Spleen (tissue), 11 donors: ENCODE results near the gene IFT52. TPM values are rescaled to one million over a fixed set of nuclear protein-coding genes. Genes with fewer than 3 reads are reported as not detected.

Experiments used
- DNase-seq: peaks from one replicate; pipeline ENCODE4 v3.0.0-alpha.2; 2020
- H3K27ac ChIP-seq, 8 donors: fragments of 200-600 bp; sonication (generic) in 7 of 8; 1 replicate in 4 of 8; 2 replicates in 4 of 8; pipeline versions ENCODE4 v1.5.0 to v1.8.0; 2016 to 2021; ENCODE audit warnings: inconsistent platforms in 4 of 8, mild to moderate bottlenecking in 4 of 8, moderate library complexity in 1 of 8
- H3K27me3 ChIP-seq, 7 donors: fragments of 200-600 bp; sonication (generic) in 6 of 7; replicated peaks in 1 of 7; 1 replicate in 4 of 7; 2 replicates in 3 of 7; pipeline versions ENCODE4 v1.5.0 to v1.8.0; 2016 to 2021; ENCODE audit warnings: inconsistent platforms in 3 of 7, mild to moderate bottlenecking in 1 of 7
- H3K36me3 ChIP-seq, 6 donors: fragments of 200-600 bp; sonication (generic) in 5 of 6; 1 replicate in 4 of 6; 2 replicates in 2 of 6; pipeline versions ENCODE4 v1.5.0 to v1.8.0; 2016 to 2021; ENCODE audit warnings: inconsistent platforms in 2 of 6
- H3K4me1 ChIP-seq, 6 donors: fragments of 200-600 bp; sonication (generic) in 5 of 6; 1 replicate in 3 of 6; 2 replicates in 3 of 6; pipeline versions ENCODE4 v1.5.0 to v1.8.0; 2016 to 2021; ENCODE audit warnings: inconsistent platforms in 3 of 6
- H3K4me3 ChIP-seq, 8 donors: fragments of 200-600 bp; sonication (generic) in 7 of 8; 1 replicate in 4 of 8; 2 replicates in 4 of 8; pipeline versions ENCODE4 v1.5.0 to v1.8.0; 2016 to 2021; ENCODE audit warnings: inconsistent platforms in 4 of 8, mild to moderate bottlenecking in 4 of 8, moderate library complexity in 2 of 8
- H3K9me3 ChIP-seq, 8 donors: fragments of 200-600 bp; sonication (generic) in 7 of 8; 1 replicate in 4 of 8; 2 replicates in 4 of 8; pipeline versions ENCODE4 v1.5.0 to v1.8.0; 2016 to 2021; ENCODE audit warnings: inconsistent platforms in 4 of 8
- POLR2A ChIP-seq, 3 donors: fragments of 450-650 bp; IDR thresholded peaks; one replicate each; pipeline ENCODE4 v1.5.1; 2017; ENCODE audit warnings: antibody characterized with exemption in 3 of 3, mild to moderate bottlenecking in 1 of 3
- POLR2AphosphoS5 ChIP-seq, 3 donors: sonication (generic); formaldehyde crosslinking; IDR thresholded peaks; one replicate each; pipeline ENCODE4 v1.5.1; 2017; ENCODE audit warnings: antibody characterized with exemption in 3 of 3
- WGBS, 5 donors: extraction: QIAGEN DNeasy Blood & Tissue Kit in 3 of 5; methylation state at CpG; one replicate each; pipeline versions ENCODE4 v1.1.5 to v1.1.7; 2013 to 2018; 5-methylcytosine and 5-hydroxymethylcytosine counted together
- intact Hi-C: fragments of 100-400 bp; cut with DNase I; formaldehyde crosslinking; loops from one replicate; pipeline ENCODE4 v1.15.0; 2023; ENCODE audit warnings: low total_unique reads
- polyA plus RNA-seq, 3 donors: library from polyadenylated mRNA; stranded (reverse); fragments of 200-250 nt; gene quantifications; one replicate each; pipeline ENCODE4 v1.2.1, GENCODE V29; 2013
- total RNA-seq, 7 donors: library from RNA; depleted of rRNA in 3 of 7; stranded (reverse); fragments of >200 nt in 3 of 7; fragmentation: NEBNext Ultra II Directional in 4 of 7; extraction: Animal tissue kit (Norgen Biotek cat#: 25700) in 4 of 7; gene quantifications; one replicate each; pipeline versions ENCODE4 v1.1.0 to v1.2.1, GENCODE V29; 2016 to 2021
- TF ChIP-seq, protein P1 (sequence below), 11 experiments: fragments of 200-600 bp in 7 of 11; fragments of 450-650 bp in 4 of 11; sonication (generic) in 4 of 11; IDR thresholded peaks in 8 of 11; conservative IDR thresholded peaks in 3 of 11; 1 replicate in 7 of 11; 2 replicates in 4 of 11; pipeline versions ENCODE4 v1.4.0 to v1.8.0; 2016 to 2021; ENCODE audit warnings: antibody characterized with exemption in 11 of 11, inconsistent platforms in 4 of 11, mild to moderate bottlenecking in 1 of 11
- donor health status: healthy with polysubstance abuse.
- donor health status: DM: no; HTN: no; CAD: no; lungs with moderate emphysema.
- donor health status: DM: no; HTN: no; CAD: no.
- donor health status: Bipolar disorder and iron deficiency.
- donor health status: healthy.
- donor health status: DM: no; HTN: no; CAD: no.
- donor health status: DM: yes; HTN: yes; CAD: no.

The IFT52 gene
- total and polyA plus RNA-seq, 10 donors, result 14.4 to 26.4 (median 18.6) TPM

GRCh38 chr20:43570496-43570895 lies 20.2 kb upstream of the IFT52 start:
- WGBS, 5 donors, result 89 to 95% (median 94%) methylated on average over 8 to 10 of the region's 10 CpGs
- TF ChIP-seq POLR2AphosphoS5 (IDR thresholded peaks at IDR 0.05) (no peak), POLR2A (IDR thresholded peaks at IDR 0.05) (no peak)
- TF ChIP-seq, protein P1, sequence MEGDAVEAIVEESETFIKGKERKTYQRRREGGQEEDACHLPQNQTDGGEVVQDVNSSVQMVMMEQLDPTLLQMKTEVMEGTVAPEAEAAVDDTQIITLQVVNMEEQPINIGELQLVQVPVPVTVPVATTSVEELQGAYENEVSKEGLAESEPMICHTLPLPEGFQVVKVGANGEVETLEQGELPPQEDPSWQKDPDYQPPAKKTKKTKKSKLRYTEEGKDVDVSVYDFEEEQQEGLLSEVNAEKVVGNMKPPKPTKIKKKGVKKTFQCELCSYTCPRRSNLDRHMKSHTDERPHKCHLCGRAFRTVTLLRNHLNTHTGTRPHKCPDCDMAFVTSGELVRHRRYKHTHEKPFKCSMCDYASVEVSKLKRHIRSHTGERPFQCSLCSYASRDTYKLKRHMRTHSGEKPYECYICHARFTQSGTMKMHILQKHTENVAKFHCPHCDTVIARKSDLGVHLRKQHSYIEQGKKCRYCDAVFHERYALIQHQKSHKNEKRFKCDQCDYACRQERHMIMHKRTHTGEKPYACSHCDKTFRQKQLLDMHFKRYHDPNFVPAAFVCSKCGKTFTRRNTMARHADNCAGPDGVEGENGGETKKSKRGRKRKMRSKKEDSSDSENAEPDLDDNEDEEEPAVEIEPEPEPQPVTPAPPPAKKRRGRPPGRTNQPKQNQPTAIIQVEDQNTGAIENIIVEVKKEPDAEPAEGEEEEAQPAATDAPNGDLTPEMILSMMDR (IDR thresholded peaks at IDR 0.05 in 8 of 11, conservative IDR thresholded peaks at IDR 0.05 in 3 of 11), result no peak
- Histone ChIP-seq H3K9me3 (no peaks in the 10 kb centered on the region), H3K27me3 (no peaks in the 10 kb centered on the region), H3K36me3 (no peaks in the 10 kb centered on the region), H3K4me3 (no peak overlapping the region), H3K27ac (no peak overlapping the region), H3K4me1 (no peaks in the 10 kb centered on the region)
- peak; percentile 51 for DNase-seq
- intact Hi-C loops, result no loop called here

DNA sequence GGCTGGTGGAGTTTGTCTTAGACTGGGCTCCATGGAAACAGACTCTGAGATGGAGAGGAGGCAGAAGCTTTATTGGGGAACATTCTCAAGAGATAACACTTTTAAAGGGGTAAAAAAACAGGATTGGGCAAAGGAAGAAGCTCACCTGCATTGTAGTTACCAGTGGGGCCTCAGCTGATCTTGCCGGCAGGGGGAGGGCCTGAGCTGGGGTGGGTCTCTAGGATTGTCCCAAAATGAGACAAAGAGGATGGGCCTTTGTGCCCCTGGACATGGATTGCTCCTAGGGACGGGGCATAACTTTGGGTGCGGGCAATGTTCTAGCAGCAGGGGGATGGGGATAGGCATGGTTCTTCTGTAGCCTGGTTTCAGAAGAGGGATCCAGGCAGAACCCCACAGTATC lies 19.4 kb upstream of the IFT52 start:
- Histone ChIP-seq H3K27me3 (no peaks in the 10 kb centered on the region), H3K4me1 (no peaks in the 10 kb centered on the region), H3K4me3 (no peak overlapping the region), H3K36me3 (no peaks in the 10 kb centered on the region), H3K9me3 (no peaks in the 10 kb centered on the region), H3K27ac (no peak overlapping the region)
- DNase-seq, result peak; percentile 15
- intact Hi-C loops, result no loop called here
- WGBS, 5 donors, result 89 to 95% (median 90%) methylated on average over 3 of the region's 3 CpGs
- TF ChIP-seq, protein P1 (IDR thresholded peaks at IDR 0.05 in 8 of 11, conservative IDR thresholded peaks at IDR 0.05 in 3 of 11), result no peak
- TF ChIP-seq POLR2A (IDR thresholded peaks at IDR 0.05) (no peak), POLR2AphosphoS5 (IDR thresholded peaks at IDR 0.05) (no peak)

GRCh38 chr20:43571771-43572170 lies 19.0 kb upstream of the IFT52 start:
- Histone ChIP-seq H3K4me3 (no peak overlapping the region), H3K36me3 (no peaks in the 10 kb centered on the region), H3K4me1 (no peaks in the 10 kb centered on the region), H3K27me3 (no peaks in the 10 kb centered on the region), H3K9me3 (no peaks in the 10 kb centered on the region), H3K27ac (no peak overlapping the region)
- intact Hi-C loops, result no loop called here
- peak; percentile 38 for DNase-seq
- WGBS, 5 donors, result 90 to 94% (median 93%) methylated on average over 5 to 6 of the region's 6 CpGs; no CpG with 5 or more reads in 1 of the 5 donors
- TF ChIP-seq POLR2AphosphoS5 (IDR thresholded peaks at IDR 0.05), result no peak
- no peak for TF ChIP-seq POLR2A (IDR thresholded peaks at IDR 0.05)
- TF ChIP-seq, protein P1 (IDR thresholded peaks at IDR 0.05 in 8 of 11, conservative IDR thresholded peaks at IDR 0.05 in 3 of 11), result no peak

DNA sequence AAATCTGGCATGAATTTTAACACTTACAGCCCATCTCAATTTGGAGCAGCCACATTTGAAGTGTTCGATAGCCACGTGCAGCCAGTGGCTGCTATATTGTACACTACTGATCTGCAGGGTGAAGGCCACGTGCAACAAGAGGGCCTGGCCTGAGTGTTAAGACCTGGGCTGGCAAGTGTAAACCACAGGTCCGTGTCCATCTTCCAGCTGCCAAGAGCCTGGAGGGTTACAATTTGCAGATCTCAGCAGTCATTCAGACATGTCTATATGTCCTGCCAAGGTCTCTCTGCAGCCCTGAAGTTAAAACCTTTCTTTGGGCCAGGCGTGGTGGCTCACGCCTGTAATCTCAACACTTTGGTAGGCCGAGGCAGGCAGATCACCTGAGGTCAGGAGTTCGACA lies 17.8 kb upstream of the IFT52 start:
- H3K27me3 ChIP-seq, result no peaks in the 10 kb centered on the region
- no peaks in the 10 kb centered on the region for H3K4me1 ChIP-seq
- H3K27ac ChIP-seq, result no peak overlapping the region
- WGBS, 5 donors, result 89 to 98% (median 93%) methylated on average over 7 to 8 of the region's 8 CpGs
- TF ChIP-seq POLR2A (IDR thresholded peaks at IDR 0.05), result no peak
- no peak for TF ChIP-seq POLR2AphosphoS5 (IDR thresholded peaks at IDR 0.05)
- TF ChIP-seq, protein P1 (IDR thresholded peaks at IDR 0.05 in 8 of 11, conservative IDR thresholded peaks at IDR 0.05 in 3 of 11), result no peak
- intact Hi-C loops, result no loop called here
- no peaks in the 10 kb centered on the region for H3K9me3 ChIP-seq
- no peak overlapping the region for H3K4me3 ChIP-seq
- peak; percentile 39 for DNase-seq
- H3K36me3 ChIP-seq, result no peaks in the 10 kb centered on the region
